Uterus (tissue), 4 donors: ENCODE measurements around the gene AACS. TPM values are rescaled to one million over a fixed set of nuclear protein-coding genes. Genes with fewer than 3 reads are reported as not detected.

ENCODE experiments used
- DNase-seq, 2 donors: peaks; one replicate each; pipeline ENCODE4 v3.0.0-alpha.2; 2019 to 2020
- H3K27ac ChIP-seq, 2 donors: fragments of 200-600 bp; sonication (generic); 1 replicate in 1 of 2; 2 replicates in 1 of 2; pipeline ENCODE4 v1.5.1; 2016 to 2018
- H3K27me3 ChIP-seq, 2 donors: fragments of 200-600 bp; sonication (generic); one replicate each; pipeline ENCODE4 v1.5.1; 2018 to 2019; ENCODE audit warnings: control low read depth in 1 of 2
- H3K36me3 ChIP-seq, 2 donors: fragments of 200-600 bp; sonication (generic); one replicate each; pipeline ENCODE4 v1.5.1; 2019; ENCODE audit warnings: control low read depth in 1 of 2
- H3K4me1 ChIP-seq, 2 donors: fragments of 200-600 bp; sonication (generic); one replicate each; pipeline ENCODE4 v1.5.1; 2018 to 2019; ENCODE audit warnings: control low read depth in 1 of 2
- H3K4me3 ChIP-seq, 2 donors: fragments of 200-600 bp; sonication (generic); 1 replicate in 1 of 2; 2 replicates in 1 of 2; pipeline ENCODE4 v1.5.1; 2018 to 2019; ENCODE audit warnings: mild to moderate bottlenecking in 1 of 2
- H3K9me3 ChIP-seq, 2 donors: fragments of 200-600 bp; sonication (generic); one replicate each; pipeline ENCODE4 v1.5.1; 2019; ENCODE audit warnings: control low read depth in 1 of 2
- POLR2A ChIP-seq, 2 donors: fragments of 450-650 bp; IDR thresholded peaks; one replicate each; pipeline ENCODE4 v1.6.1; 2016; ENCODE audit warnings: antibody characterized with exemption in 2 of 2, mild to moderate bottlenecking in 1 of 2, moderate library complexity in 1 of 2
- intact Hi-C: fragments of 100-400 bp; cut with DNase I; formaldehyde crosslinking; loops from one replicate; pipeline ENCODE4 v1.15.1; 2023; ENCODE audit warnings: low total_unique reads
- total RNA-seq, 4 donors: library from RNA; depleted of rRNA in 3 of 4; stranded (reverse); fragments of >200 nt in 3 of 4; gene quantifications; one replicate each; pipeline versions ENCODE4 v1.1.0 to v1.2.4, GENCODE V29; 2014 to 2023
- TF ChIP-seq, protein P1 (sequence below), 4 experiments: fragments of 200-600 bp in 2 of 4; fragments of 450-650 bp in 2 of 4; sonication (generic) in 2 of 4; IDR thresholded peaks; one replicate each; pipeline ENCODE4 v1.5.1; 2016 to 2019; ENCODE audit warnings: antibody characterized with exemption in 4 of 4, mild to moderate bottlenecking in 2 of 4, moderate library complexity in 1 of 4
- donor health status: DM: yes; HTN: yes; CAD: no.

Gene AACS
- total RNA-seq, 4 donors from 2014 or later, result 7.6 to 22.3 (median 20.0) TPM

DNA sequence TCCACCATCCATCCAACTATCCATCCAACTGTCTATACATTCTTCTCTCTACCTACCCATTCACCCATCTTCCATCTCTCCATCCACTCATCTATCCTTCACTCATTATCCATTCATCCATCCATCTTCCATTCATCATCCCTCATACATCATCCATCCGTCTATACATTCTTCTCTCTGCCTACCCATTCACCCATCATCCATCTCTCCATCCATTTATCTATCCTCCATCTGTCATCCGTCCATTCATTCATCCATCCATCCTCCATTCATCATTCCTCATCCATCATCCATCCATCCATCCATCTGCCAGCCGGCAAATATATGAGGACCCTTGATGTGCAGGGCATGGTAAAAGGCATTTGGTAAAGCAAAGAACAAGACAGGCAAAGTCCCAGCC lies 25.2 kb downstream of the AACS start:
- H3K36me3 ChIP-seq, result no peaks in the 10 kb centered on the region
- intact Hi-C loops, result no loop called here
- TF ChIP-seq, protein P1, sequence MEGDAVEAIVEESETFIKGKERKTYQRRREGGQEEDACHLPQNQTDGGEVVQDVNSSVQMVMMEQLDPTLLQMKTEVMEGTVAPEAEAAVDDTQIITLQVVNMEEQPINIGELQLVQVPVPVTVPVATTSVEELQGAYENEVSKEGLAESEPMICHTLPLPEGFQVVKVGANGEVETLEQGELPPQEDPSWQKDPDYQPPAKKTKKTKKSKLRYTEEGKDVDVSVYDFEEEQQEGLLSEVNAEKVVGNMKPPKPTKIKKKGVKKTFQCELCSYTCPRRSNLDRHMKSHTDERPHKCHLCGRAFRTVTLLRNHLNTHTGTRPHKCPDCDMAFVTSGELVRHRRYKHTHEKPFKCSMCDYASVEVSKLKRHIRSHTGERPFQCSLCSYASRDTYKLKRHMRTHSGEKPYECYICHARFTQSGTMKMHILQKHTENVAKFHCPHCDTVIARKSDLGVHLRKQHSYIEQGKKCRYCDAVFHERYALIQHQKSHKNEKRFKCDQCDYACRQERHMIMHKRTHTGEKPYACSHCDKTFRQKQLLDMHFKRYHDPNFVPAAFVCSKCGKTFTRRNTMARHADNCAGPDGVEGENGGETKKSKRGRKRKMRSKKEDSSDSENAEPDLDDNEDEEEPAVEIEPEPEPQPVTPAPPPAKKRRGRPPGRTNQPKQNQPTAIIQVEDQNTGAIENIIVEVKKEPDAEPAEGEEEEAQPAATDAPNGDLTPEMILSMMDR (IDR thresholded peaks at IDR 0.05), result no peak
- TF ChIP-seq POLR2A (IDR thresholded peaks at IDR 0.05), result no peak
- no peak for DNase-seq
- H3K27ac ChIP-seq, result no peak overlapping the region
- H3K4me3 ChIP-seq, result no peak overlapping the region
- no peaks in the 10 kb centered on the region for H3K9me3 ChIP-seq
- no peaks in the 10 kb centered on the region for H3K4me1 ChIP-seq
- H3K27me3 ChIP-seq, result no peaks in the 10 kb centered on the region

DNA sequence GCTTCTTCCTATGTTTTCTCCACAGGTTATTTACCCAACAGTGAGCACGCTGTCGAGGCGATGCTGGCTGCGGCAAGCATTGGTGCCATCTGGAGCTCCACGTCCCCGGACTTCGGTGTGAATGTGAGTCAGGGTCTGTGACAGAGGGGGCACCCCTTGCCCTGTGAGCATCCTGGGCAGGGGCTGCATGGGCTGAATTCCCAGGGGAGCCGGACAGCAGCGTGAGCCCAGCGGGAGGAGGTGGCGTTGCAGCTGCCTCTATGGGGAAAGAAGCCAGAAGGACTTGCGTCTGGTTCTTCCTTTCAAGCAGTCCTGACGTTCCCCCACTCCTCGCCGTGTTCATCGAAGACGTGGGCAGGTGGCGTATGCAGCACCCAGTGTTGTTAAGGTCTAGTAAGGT lies 26.2 kb downstream of the AACS start:
- Histone ChIP-seq H3K27ac (no peak overlapping the region), H3K4me1 (no peaks in the 10 kb centered on the region), H3K36me3 (no peaks in the 10 kb centered on the region), H3K27me3 (no peaks in the 10 kb centered on the region), H3K4me3 (no peak overlapping the region), H3K9me3 (no peaks in the 10 kb centered on the region)
- no peak for TF ChIP-seq POLR2A (IDR thresholded peaks at IDR 0.05)
- TF ChIP-seq, protein P1 (IDR thresholded peaks at IDR 0.05), result no peak
- no peak for DNase-seq
- intact Hi-C loops, result no loop called here

DNA sequence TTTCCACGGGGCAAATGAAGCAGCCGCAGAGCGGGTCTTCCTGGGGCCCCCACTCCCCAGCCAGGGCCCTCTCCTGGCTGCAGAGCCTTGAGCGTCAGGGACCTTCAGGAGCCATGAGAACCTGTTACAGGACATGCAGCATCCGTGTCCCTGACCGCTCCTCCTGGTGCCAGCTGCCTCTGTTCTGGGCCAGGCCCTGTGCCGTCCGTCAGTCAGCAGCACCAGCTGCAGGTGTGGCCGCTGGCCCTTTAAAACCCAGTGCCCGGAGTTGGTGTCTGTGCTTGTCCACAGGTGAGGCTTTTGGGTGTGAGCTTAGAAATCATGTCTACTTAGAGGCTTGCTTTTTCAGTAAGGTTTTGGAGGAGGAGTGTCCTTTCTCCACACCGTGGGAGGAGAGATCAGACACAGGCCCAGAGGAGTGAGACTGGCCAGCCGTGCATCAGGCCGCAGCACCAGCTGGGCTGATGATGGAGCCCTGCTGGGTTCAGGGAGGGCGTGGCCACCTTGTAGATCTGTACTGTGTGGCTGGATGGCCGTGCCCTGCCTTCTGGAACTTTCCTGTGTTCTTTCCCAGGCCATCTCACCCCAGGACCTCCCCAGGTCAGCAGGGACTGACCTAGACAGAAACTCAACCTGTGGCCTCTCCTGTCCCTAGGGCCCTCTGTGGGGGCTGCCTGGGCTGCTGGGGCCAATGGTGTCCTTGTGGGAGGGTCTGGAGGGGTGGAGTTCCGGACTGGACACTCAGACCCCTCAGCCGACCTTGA lies 27.1 kb downstream of the AACS start:
- no peaks in the 10 kb centered on the region for H3K4me1 ChIP-seq
- H3K36me3 ChIP-seq, result no peaks in the 10 kb centered on the region
- DNase-seq, result no peak
- TF ChIP-seq POLR2A (IDR thresholded peaks at IDR 0.05), result no peak
- TF ChIP-seq, protein P1 (IDR thresholded peaks at IDR 0.05), result no peak
- H3K4me3 ChIP-seq, result no peak overlapping the region
- no peak overlapping the region for H3K27ac ChIP-seq
- no peaks in the 10 kb centered on the region for H3K9me3 ChIP-seq
- intact Hi-C loops, result no loop called here
- H3K27me3 ChIP-seq, result no peaks in the 10 kb centered on the region

DNA sequence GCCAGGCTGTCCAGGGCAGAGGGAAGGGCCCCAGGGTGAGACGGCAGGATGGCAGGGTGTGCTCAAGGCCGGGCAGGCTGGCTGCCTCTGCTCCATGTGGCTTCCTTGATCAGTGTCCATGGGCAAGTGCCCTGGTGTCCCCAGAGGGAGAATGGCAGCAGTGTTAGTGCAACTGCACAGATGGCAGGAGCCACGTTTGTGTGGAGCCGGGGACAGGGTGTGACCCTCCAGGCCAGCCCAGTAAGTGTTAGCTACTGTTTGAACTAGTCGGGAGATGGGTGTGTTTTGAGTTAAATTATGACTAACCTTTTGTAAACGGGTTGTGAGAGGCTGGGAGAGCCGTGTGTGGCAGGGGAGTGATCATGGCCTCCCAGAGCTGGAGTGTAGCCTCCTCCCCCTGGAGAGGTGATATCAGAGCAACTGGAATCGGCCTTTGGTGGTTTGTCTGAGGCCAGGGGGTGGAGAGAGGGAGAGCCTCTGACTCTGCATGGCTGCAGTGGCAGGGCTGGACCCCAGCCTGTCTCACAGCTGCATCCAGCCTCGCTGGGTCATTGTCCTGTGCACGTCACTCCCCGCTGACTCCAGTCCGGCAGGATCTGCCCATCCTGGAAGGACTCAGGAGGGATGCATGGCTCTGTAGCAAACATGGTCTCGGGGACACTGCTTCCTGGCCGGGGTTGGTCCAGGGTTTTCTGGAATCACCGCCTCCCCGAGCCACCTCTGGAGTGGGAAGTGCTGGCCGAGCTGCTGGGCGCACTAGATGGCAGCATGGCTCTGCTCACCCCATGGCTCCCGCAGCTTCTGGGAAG lies 27.8 kb downstream of the AACS start:
- no peaks in the 10 kb centered on the region for H3K9me3 ChIP-seq
- H3K4me3 ChIP-seq, result no peak overlapping the region
- no peaks in the 10 kb centered on the region for H3K36me3 ChIP-seq
- no peaks in the 10 kb centered on the region for H3K4me1 ChIP-seq
- DNase-seq, result no peak
- no peak for TF ChIP-seq POLR2A (IDR thresholded peaks at IDR 0.05)
- TF ChIP-seq, protein P1 (IDR thresholded peaks at IDR 0.05), result no peak
- no peak overlapping the region for H3K27ac ChIP-seq
- intact Hi-C loops, result no loop called here
- H3K27me3 ChIP-seq, result no peaks in the 10 kb centered on the region
